NCI-H1417 (cell line): ENCODE results near the gene ATG4B.
A peak's percentile ranks its signal among the peaks of the same experiment; 100 is the strongest.

Experiments
- DNase-seq, 3 experiments: peaks; one replicate each; lab custom pipeline; 2025; lab: John Stamatoyannopoulos, UW

Gene ATG4B

GRCh38 chr2:241613017-241613780 is 24.3 kb upstream of the ATG4B start:
- DNase-seq = peak in 1 of 3 experiments; percentile 39

- DNase-seq = peak in 1 of 3 experiments; percentile 16
These were observed 22.5 kb upstream of the ATG4B start for GRCh38 chr2:241615041-241615440.

GRCh38 chr2:241615522-241616052 is 21.9 kb upstream of the ATG4B start:
- no peak for DNase-seq

DNA sequence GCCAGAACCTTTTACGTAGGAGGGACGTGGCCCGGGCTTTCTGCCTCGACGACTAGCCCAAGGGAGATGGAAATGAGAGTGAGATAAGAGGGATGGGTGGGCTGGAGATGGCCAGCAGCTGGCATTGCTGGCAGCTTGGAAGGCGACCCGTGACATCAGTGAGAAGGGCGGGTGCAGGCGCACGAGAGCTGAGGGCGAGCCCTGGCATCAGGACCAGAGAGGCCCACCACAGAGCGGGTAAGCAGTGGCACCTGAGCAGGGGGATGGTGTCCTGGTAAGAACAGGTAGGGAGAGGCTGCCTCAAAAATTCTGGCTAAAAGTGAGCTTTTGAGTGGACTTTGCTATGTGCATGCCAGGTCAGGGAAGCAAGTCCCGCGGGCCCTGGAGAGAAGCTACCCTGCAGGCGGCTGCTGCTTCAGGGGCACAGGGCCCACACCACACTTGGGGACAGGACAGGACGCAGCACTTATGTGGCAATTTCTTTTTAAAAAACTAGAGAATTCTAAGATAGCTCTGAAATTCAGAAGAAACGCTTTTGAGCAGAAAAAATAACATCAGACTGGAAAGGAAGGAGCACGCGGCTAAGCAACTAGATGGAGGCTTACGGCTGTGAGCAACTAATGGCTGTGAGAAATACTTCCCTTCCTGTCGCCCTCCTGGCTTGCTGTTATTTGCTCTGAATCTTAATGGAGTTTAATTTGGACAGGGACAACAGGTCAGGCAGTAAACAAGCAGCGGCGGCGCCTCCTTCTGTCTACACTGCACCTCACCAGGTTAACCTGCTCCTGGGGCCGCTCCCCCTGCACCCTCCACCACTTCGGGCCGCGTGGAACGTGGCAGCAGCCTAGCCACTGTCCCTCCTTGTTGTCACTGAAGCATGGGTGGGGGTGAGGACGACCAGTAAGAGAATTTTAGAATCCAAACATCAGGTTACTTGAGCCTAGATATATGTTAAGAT is 21.0 kb upstream of the ATG4B start:
- DNase-seq = no peak

- DNase-seq = peak in 2 of 3 experiments; percentile 15 to 56
These were observed 19.9 kb upstream of the ATG4B start for GRCh38 chr2:241617431-241618154.

- DNase-seq = no peak
These were observed 19.1 kb upstream of the ATG4B start for GRCh38 chr2:241618296-241618805.

DNA sequence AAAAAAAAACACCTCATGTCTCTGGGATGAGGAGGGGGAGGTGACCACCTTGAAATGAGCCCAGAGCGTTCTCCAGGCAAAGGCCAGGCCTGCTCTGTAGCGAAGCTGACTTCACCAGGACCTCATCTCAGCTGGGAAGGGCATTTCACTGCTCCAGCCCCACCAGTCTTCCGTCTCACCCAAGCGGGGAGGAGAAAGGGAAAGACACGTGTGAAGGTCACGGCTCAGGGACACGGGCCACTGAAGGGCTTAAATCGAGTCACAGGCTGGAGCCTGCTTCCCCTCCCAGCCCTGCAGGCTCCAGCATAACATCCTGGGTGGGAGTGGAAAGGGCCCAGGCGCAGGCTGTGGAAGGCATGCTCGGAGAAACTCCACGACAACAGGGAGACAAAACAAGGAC is 18.7 kb upstream of the ATG4B start:
- DNase-seq = no peak

GRCh38 chr2:241619597-241620418 is 17.7 kb upstream of the ATG4B start:
- no peak for DNase-seq

DNA sequence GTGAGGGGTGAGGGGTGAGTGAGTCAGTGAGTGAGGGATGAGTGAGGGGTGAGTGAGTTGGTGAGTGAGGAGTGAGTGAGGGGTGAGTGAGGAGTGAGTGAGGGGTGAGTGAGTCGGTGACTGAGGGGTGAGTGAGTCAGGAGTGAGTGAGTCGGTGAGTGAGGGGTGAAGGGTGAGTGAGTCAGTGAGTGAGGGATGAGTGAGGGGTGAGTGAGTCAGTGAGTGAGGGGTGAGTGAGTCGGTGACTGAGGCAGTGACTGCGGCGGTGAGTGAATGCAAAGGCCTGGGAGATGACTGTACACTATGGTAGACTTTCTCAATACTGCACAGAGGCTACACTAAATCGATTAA is 17.1 kb upstream of the ATG4B start:
- DNase-seq = no peak

DNA sequence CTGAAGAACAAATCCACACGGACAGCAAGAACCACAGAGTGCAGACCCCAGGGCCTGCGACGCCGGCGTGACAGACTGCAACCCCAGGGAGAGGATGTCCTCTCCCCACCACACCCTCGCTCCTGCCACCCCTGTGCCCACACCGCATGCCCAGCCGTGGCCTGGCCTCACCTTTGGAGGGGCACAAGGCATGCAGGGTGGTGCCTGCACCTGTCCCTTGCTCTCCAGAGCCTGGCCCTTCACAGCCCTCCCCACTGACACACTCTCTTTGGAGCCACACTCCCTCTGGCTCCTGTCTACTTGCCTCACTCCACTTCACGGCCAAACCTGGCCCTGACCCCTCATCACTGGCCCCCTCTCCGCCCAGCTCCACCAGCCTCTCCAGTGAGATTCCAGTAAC is 9.8 kb upstream of the ATG4B start:
- no peak for DNase-seq

DNA sequence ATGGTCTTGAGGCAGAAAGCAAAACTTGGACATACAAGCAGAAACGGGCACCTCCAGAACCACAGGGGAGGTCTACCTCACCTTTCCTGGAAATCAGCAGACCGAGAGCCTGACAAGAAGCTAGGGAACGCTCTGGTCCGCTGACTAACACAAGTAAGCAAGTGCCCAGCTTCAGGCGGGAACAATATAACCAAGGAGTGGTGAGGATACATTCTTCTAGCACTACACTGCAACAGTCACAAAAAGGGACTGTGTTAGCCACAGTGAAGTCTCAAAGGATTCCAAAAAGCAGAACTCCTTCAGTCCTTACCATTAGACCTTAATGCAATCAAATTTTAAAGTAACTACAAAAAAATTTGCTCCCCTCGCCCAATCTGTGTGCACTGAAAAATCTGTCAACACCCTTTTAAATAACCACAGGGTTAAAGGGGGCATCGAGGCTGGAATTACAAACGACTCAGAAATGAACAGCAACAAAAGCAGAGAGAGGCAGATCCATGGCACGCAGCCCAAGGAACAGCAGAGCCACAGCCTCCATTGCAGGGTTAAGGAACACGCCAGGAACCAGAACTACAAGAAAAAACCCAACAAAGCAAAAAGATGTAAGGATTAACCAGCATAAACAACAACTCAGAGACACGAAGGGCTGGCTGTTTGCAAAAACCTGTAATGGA is 7.6 kb upstream of the ATG4B start:
- DNase-seq = no peak

DNA sequence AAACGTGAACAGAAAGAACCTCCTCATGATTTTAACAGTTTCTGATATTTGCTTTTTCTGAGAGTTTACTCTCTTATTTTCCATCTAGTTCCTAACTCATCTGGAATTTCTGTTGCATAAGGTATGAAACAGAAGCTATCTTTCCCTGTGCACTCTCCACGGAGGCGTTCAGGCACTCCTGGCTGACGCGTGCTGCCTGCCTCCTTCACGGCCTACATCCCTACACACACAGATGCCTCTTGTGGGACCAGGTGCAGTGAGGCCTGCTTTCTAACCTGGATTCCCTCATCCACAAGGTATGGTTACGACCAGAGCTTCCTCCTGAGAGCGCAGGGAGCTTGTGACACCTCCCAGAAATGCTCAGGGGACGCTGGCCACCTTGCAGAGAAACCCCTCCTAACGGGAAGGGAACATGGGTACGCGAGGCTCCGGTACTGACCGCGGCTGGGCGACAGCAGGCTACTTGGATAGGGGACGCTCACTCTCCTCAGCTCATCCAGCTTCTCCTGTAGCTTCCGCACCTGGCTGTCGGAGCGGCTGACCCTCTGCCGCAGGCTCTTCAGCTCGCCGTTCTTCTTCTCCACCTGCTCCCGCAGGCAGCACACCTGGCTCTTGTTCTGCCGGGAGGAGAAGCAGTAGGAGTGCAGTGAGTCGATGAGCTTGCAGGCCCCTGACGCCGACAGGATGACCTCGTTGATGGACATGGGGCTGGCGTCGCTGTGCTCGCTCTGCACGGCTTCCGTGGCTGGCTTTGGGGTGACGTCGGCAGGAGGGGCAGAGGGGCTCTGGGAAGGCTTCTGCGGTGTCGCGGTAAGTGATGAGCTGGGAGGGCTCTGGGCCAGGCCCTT is 4.8 kb upstream of the ATG4B start:
- peak in 2 of 3 experiments; percentile 8 to 52 for DNase-seq

GRCh38 chr2:241633561-241633960 is 3.9 kb upstream of the ATG4B start:
- DNase-seq = no peak

GRCh38 chr2:241635756-241636155 is 1.7 kb upstream of the ATG4B start:
- no peak for DNase-seq

GRCh38 chr2:241636182-241637017 is 1.1 kb upstream of the ATG4B start:
- DNase-seq = peak; percentile 3 to 55 (median 44)

DNA sequence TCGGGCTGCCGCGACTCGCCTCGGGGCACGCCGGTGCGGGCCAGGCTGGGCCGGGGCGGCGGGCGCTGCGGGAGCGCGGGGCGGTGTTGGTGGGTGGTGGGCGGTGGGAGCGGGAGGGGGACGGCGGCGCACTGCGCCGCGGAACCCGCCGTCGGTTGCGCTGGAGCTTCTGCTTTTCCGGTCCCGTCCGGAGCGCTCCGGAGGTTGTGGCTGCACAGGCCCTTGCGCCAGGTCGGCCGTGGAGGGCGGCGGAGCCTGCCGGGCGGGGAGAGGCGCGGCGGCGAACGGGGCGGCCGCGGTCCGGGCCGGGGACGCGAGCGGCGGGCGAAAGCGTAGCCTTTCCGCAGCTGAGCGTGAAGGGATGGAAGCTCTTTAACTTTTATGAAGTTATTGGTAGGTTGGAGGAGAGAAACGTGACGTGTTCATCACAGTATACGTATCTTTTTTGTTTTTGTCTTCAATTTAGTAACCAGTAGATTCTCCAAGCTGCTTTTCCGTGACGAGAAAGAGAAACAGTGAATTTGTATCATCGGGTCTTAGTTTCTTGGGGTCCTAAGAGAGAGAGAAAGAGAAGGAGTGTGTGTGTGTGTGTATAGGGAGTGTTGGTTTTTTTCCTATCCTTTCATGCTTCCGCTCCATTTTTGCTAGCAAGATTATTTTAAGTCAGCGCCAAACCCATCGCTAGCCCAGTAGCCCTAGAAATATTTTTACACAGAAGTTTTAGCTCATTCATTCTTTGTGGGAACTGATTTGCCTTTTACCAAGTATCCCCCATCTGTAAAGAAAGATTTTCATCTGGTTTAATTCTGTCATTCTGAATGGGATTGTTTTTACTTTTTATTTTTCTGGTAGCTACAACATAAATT is 535 bp downstream of the ATG4B start:
- DNase-seq = peak in 1 of 3 experiments; percentile 18

DNA sequence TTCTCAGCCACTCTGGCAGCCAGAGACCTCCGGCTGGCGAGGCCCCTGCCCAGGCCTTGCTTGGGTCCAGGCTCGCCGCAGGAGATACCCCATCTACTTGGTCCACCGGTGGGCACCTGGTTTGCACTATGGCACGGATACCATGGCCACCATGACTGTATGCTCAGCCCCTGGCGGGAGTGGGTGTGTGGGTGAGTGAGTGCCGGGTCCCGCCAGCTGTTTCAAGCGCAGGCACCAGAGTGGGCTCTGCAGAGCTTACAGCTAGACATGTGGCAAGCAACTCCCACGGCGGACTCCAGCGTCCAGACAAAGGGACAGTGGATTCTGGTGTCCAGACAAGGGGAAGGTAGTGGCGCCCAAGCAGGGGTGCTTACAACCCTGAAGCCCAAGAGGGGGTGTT is 1.4 kb downstream of the ATG4B start:
- DNase-seq = no peak

GRCh38 chr2:241639385-241639784 is 1.9 kb downstream of the ATG4B start:
- no peak for DNase-seq
